Renal pelvis (tissue), 12 donors: ENCODE data around the gene UCK2. TPM values are rescaled to one million over a fixed set of nuclear protein-coding genes. Genes with fewer than 3 reads are reported as not detected.
A peak's percentile ranks its signal among the peaks of the same experiment; 100 is the strongest.
"Not testable (repeated sequence)": the region's sequence is repeated elsewhere in the genome, so short reads cannot be mapped to it uniquely, and the experiment has no call there.

Source experiments
- DNase-seq: peaks from one replicate; pipeline ENCODE4 v3.0.0-alpha.2; 2013
- long read RNA-seq, 16 experiments: transcript quantifications; one replicate each; lab custom pipeline, GENCODE V29; 2026
- polyA plus RNA-seq, 3 donors: library from polyadenylated mRNA; unstranded; fragments of 120-200 nt; gene quantifications; one replicate each; pipeline ENCODE4 v1.2.1, GENCODE V29; 2013; ENCODE audit not compliant: insufficient read length in 3 of 3

Gene UCK2
- 10 to 100 TPM; 23.6 to 26.3 (median 24.2) TPM for polyA plus RNA-seq
- long read RNA-seq, donor 1, full-length matches to known transcripts, result 13 of 13 reads
- long read RNA-seq, donor 1, partial matches to known transcripts, result 0 of 13 reads
- long read RNA-seq, donor 1, other reads (novel, unspliced or antisense), result 0 of 13 reads
- long read RNA-seq, donor 2, transcript UCK2-201 (7 exons, 1,375 nt), result major isoform, 8 of 8 reads
- long read RNA-seq, donor 2, partial matches to known transcripts, result 0 of 8 reads
- long read RNA-seq, donor 2, other reads (novel, unspliced or antisense), result 0 of 8 reads
- long read RNA-seq, donor 3, full-length matches to known transcripts, result 18 of 18 reads
- long read RNA-seq, donor 3, partial matches to known transcripts, result 0 of 18 reads
- long read RNA-seq, donor 3, other reads (novel, unspliced or antisense), result 0 of 18 reads
- long read RNA-seq, donor 4, transcript UCK2-201 (7 exons, 1,375 nt), result major isoform, 10 of 10 reads
- long read RNA-seq, donor 4, partial matches to known transcripts, result 0 of 10 reads
- long read RNA-seq, donor 4, other reads (novel, unspliced or antisense), result 0 of 10 reads
- long read RNA-seq, donor 5, full-length matches to known transcripts, result 7 of 7 reads
- long read RNA-seq, donor 5, partial matches to known transcripts, result 0 of 7 reads
- long read RNA-seq, donor 5, other reads (novel, unspliced or antisense), result 0 of 7 reads
- long read RNA-seq, donor 6, partial matches to known transcripts, result 0 of 1 reads
- long read RNA-seq, donor 6, other reads (novel, unspliced or antisense), result 0 of 1 reads
- long read RNA-seq, donor 7, transcript UCK2-201 (7 exons, 1,375 nt), result major isoform, 8 of 9 reads
- long read RNA-seq, donor 7, partial matches to known transcripts, result 0 of 9 reads
- long read RNA-seq, donor 7, other reads (novel, unspliced or antisense), result 0 of 9 reads
- long read RNA-seq, donor 8, partial matches to known transcripts, result 0 of 1 reads
- long read RNA-seq, donor 8, other reads (novel, unspliced or antisense), result 0 of 1 reads
- long read RNA-seq, donor 9, transcript UCK2-201 (7 exons, 1,375 nt), result major isoform, 8 of 8 reads
- long read RNA-seq, donor 9, partial matches to known transcripts, result 0 of 8 reads
- long read RNA-seq, donor 9, other reads (novel, unspliced or antisense), result 0 of 8 reads
- long read RNA-seq, donor 10, full-length matches to known transcripts, result 13 of 13 reads
- long read RNA-seq, donor 10, partial matches to known transcripts, result 0 of 13 reads
- long read RNA-seq, donor 10, other reads (novel, unspliced or antisense), result 0 of 13 reads
- long read RNA-seq, donor 11, full-length matches to known transcripts, result 15 of 15 reads
- long read RNA-seq, donor 11, partial matches to known transcripts, result 0 of 15 reads
- long read RNA-seq, donor 11, other reads (novel, unspliced or antisense), result 0 of 15 reads
- long read RNA-seq, donor 12, full-length matches to known transcripts, result 16 of 16 reads
- long read RNA-seq, donor 12, partial matches to known transcripts, result 0 of 16 reads
- long read RNA-seq, donor 12, other reads (novel, unspliced or antisense), result 0 of 16 reads
- long read RNA-seq, donor 13, full-length matches to known transcripts, result 5 of 5 reads
- long read RNA-seq, donor 13, partial matches to known transcripts, result 0 of 5 reads
- long read RNA-seq, donor 13, other reads (novel, unspliced or antisense), result 0 of 5 reads
- long read RNA-seq, donor 14, result 0 reads
- long read RNA-seq, donor 15, full-length matches to known transcripts, result 15 of 15 reads
- long read RNA-seq, donor 15, partial matches to known transcripts, result 0 of 15 reads
- long read RNA-seq, donor 15, other reads (novel, unspliced or antisense), result 0 of 15 reads
- long read RNA-seq, donor 16, full-length matches to known transcripts, result 17 of 17 reads
- long read RNA-seq, donor 16, partial matches to known transcripts, result 0 of 17 reads
- long read RNA-seq, donor 16, other reads (novel, unspliced or antisense), result 0 of 17 reads

DNA sequence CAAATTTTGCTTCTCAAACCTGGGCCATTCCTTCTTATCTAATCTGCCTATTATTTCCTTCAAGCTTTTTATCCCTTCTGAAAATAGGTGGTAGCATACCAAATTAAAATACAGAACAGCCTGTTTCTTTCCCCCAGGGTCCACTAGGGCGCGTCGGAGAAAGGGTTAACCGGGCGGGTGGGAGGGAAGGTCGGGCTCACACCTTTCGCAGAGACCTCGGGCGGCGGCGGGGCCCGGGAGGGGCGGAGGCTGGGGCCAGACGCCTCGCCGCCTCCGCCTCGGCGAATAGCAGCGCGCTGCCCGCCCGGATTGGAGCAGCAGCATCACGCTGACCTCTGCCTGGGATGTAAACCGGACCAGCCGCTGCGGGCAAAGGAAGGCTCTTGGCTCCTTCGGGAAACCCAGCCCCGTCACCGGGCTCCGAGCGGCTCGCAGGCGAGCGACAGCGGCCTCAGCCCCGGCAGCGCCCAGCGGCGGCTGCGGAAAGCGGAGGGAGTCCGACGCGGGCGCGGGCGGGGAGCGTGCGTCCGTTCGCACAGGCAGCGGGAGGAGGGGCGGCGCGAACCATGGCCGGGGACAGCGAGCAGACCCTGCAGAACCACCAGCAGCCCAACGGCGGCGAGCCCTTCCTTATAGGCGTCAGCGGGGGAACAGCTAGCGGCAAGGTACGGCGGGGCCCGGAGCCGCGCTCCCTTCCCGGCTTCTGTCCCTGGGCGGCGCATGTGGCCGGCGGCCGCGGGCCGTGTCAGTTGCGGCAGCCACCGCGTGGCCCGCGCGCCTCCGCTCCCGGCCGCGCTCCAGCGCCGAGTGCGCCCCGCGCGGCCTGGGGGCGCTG is at the start of gene UCK2:
TSS of gene UCK2 (plus strand) at position 347 of the 835 bp plus-strand sequence. CDS start at position 567, 220 bp downstream.
- peak; percentile 78 for DNase-seq

DNA sequence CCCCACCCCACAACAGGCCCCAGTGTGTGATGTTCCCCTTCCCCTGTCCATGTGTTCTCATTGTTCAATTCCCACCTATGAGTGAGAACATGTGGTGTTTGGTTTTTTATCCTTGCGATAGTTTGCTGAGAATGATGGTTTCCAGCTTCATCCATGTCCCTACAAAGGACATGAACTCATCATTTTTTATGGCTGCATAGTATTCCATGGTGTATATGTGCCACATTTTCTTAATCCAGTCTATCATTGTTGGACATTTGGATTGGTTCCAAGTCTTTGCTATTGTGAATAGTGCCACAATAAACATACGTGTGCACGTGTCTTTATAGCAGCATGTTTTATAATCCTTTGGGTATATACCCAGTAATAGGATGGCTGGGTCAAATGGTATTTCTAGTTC is 49.2 kb upstream of the UCK2 start:
- not testable (repeated sequence) for DNase-seq

DNA sequence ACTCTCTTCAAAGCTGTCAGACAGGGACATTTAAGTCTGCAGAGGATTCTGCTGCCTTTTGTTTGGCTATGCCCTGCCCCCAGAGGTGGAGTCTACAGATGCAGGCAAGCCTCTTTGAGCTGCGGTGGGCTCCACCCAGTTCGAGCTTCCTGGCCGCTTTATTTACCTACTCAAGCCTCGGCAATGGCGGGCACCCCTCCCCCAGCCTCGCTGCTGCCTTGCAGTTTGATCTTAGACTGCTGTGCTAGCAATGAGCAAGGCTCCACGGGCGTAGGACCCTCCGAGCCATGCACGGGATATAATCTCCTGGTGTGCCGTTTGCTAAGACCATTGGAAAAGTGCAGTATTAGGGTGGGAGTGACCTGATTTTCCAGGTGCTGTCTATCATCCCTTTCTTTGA is 43.9 kb upstream of the UCK2 start:
- DNase-seq, result not testable (repeated sequence)

DNA sequence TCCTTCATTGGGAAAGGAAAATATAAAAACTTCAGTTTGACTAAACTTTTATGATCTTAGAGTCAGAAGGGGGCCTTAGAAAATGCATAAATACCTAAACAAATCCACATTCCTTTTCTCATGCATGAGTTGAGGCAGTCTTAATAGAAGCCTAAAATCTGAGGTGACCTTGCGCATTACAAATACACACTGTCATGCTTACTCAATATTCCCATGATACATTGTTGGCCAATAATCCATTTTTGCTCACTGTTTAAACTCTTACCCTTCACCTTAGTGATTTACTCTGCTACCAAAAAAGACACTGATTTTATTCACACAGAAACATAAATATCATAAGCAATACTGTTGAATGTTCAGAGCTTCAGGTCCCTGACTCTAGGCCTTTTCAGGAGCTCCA is 39.7 kb upstream of the UCK2 start:
- no peak for DNase-seq

DNA sequence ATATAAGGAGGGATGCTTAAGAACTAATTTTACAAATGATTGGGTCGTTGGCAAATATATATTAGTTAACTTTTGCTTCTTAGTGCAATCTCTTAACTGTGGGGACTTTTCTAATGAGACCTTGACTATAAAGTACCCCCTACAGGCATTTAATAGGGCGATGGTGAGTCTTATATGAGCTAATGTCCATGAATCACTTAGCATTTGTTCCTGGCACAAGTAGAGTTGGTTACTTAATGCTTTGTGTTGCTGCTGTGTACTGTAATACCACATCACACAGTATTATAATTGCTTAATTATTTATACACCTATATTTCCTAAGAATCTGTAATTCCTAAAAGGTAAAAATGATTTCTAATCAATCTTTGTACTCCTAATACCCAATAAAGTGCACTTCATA is 33.5 kb upstream of the UCK2 start:
- no peak for DNase-seq

DNA sequence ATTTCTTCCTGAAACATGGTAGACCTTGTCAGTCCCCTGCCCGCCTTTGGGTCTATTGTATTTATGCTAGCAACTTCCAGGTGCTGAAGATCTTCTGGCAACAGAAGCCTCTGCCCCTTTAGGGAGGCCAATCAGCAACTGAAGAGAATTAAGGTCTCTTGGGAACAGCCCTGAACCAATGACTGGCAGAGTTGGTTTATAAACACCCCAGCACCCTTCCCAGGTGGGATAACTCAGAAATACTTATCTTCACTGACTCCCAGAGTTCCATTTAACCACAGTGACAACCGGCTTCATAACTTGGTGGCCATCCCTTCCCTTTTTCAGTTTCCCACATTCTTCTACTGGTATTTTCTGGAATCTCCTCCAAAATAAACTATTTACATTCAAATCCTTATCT is 31.5 kb upstream of the UCK2 start:
- no peak for DNase-seq

DNA sequence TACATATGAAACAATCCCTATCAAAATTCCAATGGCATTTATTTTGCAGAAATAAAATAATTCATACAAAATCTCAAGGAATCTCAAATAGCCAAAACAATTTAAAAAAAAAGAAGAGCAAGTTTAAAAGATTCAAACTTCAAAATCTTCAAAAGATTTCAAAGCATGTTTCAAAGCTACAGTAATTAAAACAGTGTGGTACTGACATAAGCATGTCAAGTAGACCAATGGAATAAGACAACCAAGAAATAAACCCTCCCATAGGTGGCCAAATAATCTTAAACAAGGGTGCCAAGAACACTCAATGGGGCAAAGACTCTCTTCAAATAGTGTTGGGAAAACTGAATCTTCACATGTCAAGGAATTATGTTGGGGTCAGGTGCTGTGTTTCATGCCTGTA is 28.0 kb upstream of the UCK2 start:
- DNase-seq, result no peak

DNA sequence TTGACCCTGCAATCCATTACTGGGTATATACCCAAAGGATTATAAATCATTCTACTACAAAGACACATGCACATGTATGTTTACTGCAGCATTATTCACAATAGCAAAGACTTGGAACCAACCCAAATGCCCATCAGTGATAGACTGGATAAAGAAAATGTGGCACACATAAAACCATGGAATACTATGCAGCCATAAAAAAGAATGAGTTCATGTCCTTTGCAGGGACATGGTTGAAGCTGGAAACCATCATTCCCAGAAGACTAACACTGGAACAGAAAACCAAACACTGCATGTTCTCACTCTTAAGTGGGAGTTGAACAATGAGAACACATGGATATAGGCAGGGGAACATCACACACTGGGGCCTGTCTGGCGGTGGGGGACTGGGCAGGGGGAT is 22.9 kb upstream of the UCK2 start:
- DNase-seq, result not testable (repeated sequence)

DNA sequence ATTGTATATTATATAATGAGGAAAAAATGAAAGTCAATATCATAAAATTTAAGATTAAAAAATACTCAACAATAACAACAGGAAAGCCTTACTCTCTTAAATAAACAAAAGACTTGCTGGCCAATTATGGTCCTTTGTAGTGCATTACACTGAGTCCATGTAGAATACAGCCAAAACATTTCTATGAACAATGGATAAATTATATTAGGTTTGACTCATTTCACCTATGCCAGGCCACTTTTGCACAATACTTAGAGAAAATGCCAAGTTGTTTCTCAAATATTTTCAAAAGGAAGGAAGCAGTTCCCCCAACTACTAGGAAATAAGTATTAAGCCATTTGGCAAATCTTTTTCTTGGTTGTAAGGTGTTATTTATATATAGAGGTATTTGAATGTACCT is 19.8 kb upstream of the UCK2 start:
- DNase-seq, result no peak

DNA sequence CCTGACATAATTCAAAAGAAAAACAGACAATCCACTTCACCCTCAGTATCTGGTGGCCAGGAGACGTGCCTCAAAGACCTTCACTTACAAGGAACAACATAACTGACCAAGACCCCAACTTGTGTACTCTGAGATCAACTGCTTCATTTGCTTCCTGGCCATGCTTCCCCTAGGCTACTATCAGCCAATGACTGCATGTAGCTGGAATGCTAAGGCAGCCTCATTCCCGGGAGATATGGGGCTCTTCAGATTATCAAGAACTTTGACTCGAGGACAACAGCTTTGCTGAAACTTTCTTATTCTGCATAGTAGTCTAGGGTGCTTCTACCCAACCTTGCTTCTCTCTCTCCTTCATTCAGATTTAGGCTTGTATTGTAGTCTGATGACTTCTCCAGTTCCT is 11.7 kb upstream of the UCK2 start:
- no peak for DNase-seq

DNA sequence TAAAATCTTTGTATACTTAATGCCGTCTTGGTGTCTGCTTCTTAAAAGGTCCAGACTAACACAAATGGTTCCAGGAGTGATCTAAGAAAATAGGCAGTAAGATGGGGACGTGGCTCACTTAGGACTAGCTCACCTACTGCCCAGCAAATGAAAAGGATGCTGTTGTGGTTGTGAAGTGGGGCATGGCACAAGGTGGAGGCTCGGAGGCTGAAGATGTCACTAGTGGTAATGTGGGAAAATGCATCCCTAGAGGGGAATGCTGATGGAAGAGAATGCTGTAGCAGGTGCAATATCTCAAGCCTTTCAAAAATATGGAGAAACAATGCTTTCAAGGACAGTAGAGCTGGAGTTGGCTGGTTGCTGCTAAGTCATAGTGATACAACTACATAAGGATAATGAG is 11.3 kb upstream of the UCK2 start:
- no peak for DNase-seq

DNA sequence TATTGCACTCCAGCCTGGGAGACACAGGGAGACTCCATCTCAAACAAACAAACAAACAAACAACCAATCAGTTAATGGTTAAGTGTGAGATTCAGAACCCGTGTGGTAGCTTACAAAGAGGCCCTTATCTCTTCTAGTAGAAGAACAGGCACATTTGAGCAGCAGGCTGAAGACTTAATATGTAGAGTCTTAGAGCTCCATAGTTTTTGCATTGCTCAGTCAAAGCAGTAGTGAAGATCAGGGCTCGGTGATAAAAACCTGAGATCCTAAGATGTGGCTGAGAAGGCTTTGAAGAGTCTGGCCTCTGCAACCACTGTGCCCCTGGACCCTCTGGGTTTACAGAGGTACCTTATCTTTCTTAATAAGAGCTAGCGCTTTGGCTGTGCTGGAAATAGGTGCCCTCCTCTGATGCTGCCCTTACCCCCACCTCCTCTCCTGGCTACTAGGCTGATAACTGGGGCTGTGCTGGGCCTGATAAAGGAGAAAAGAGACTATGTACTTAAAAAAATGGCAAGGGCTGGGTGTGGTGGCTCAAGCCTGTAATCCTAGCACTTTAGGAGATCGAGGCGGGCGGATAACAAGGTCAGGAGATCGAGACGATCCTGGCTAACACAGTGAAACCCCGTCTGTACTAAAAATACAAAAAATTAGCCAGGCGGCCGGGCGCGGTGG is 10.5 kb upstream of the UCK2 start:
- DNase-seq, result no peak

DNA sequence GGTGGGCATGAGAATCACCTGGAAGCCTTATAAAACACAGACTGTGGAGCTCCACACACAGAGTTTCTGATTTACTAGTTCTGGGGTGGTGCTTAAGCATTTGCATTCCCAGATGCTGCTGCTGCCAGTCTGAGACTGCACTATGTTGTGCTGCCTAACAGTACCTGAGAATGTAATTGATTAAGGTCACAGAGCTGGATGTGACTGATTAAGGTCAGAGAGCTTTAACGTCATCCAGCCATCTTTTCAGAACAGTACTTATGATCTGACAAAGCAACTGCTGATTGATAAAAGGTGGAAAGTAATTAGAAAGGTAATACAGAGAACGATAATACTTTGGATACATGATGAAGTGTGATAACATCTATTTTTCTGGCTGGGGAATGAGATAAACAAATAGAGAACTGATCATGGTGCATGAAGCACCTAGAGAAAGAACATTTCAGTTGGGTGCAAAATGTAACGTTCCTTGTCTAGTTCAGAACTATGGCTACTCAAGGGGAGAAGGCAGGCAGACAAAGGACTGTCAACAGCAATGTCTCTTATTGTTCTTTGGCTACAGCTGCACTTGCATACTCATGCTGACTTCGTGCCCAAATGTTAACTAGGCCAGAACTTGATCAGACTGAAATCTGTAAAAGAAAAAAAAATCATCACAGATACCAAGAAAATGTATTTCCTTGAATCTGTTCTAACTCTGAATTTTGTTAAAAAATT is 3.7 kb upstream of the UCK2 start:
- DNase-seq, result no peak

DNA sequence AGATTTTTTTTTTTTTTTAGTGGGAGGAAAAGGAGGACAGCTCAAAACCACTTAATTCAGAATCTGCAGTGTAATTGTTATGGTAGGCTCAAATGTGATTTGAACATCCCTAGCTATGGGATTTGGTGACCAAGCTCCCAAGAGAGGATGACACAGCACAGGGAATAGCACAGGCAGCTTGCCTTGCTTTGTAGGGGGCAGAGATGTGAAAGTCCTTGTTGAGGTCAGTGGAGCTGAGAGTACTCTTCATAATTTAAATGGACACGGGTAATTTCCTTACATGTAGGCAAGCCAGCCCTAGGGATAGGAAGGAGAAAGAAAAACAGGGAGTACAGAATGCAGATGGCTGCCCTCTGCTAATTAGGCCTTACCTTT is 3.2 kb upstream of the UCK2 start:
- DNase-seq, result no peak

DNA sequence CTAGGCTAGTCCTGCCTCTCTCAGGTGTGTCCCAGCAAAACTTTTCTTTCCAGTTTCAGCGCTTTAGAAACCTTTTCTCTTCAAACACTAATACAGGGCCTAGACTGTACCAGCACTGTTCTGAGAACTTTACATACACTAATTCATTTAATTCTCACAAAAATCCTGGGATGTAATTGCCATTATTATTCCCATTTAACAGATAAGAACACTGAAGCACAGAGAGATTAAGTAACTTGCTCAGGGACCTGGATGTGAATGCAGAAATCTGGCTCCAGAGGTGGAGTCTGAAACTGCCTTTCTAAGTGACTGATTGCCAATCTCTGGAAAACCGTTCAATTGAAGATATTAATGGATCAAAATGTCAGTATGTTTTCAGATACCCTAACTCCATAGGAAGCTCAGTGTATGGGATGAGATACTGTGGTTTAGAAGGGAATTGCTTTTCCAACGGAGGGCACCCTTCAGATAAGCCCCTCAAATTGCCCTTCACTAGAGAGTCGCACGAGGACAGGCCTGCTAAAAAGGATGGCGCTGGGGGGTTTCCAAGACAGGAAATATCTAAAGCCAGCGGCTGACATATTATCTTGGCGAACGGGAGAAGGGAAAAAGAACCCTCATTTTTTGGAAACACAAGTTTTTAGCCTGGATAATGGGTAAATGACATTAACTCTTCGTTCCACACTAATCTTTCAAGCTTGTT is 698 bp upstream of the UCK2 start:
- DNase-seq, result peak; percentile 11

DNA sequence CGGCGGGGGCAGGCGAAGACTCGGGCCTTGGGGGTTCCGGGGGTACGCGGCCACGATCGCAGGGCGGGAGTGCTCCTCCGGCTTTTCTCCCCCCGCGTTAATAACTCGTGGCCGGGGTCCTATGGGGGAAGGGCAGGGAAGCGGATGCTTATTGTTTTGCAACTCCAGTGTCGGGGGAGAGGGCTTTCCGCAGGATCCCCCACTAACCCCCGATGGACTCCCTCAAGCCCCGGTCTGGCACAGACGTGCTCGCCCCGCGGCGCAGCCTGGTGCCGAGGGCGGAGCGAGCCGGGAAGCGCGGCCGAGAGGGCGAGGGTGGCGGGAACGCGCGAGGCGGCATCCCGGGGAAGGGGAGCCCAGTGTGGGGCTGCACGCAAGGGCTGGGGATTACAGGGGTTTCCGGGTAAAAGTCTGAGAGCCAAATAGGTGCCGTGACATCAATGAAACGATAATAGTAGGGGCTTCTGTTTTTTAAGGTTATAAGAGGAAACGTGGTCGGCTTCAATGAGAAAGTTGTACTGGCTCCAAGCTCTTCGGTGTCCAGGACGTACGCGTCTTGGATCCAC is 772 bp downstream of the UCK2 start:
- DNase-seq, result peak; percentile 57

DNA sequence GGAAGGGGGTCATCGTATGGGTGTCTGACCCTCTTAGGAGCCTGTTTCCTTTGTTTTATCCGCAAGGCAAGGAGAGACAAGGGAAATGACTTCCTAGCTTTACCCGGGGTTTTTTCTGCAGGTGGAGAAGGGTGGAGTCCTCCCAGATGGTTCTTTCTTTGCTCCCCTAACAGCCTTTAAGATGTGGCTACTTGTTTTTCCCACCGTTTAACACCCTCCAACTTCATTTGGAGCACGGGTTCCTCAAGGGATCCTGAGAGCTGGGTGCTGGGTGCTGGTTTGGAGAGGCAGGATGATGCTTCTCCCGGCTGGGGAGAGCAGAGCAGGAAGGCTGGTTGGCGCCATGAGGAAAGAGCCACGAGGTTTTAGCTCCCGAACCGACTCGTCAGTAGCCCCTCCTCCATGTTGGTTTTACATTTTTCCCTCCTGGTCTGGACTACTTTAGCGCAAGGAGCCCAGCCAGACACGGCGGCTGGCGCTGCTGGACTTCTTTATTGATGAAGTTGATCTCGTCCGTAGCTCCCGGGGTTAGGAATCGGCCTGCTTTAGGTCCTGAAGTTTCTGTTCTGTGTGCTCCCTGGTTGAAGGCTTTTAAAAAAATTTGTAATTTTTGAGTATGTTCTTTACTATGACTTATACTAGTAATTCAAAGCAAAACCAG is 1.4 kb downstream of the UCK2 start:
- peak; percentile 71 for DNase-seq
